ENCODE data around the gene CAP2.
"Not testable (repeated sequence)": the region's sequence is repeated elsewhere in the genome, so short reads cannot be mapped to it uniquely, and the experiment has no call there.

Gene CAP2

GRCh38 chr6:17439243-17439993, 46.0 kb downstream of the CAP2 start:
- H3K4me3 ChIP-seq (ENCODE audit: low read length), result no peak overlapping the region
- DNase-seq (ENCODE audit: low read depth), result no peak
- TF ChIP-seq, protein P1, sequence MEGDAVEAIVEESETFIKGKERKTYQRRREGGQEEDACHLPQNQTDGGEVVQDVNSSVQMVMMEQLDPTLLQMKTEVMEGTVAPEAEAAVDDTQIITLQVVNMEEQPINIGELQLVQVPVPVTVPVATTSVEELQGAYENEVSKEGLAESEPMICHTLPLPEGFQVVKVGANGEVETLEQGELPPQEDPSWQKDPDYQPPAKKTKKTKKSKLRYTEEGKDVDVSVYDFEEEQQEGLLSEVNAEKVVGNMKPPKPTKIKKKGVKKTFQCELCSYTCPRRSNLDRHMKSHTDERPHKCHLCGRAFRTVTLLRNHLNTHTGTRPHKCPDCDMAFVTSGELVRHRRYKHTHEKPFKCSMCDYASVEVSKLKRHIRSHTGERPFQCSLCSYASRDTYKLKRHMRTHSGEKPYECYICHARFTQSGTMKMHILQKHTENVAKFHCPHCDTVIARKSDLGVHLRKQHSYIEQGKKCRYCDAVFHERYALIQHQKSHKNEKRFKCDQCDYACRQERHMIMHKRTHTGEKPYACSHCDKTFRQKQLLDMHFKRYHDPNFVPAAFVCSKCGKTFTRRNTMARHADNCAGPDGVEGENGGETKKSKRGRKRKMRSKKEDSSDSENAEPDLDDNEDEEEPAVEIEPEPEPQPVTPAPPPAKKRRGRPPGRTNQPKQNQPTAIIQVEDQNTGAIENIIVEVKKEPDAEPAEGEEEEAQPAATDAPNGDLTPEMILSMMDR (conservative IDR thresholded peaks at IDR 0.05; ENCODE audit: low read depth, low read length), result no peak

GRCh38 chr6:17440811-17441210, 47.4 kb downstream of the CAP2 start:
- not testable (repeated sequence) for H3K4me3 ChIP-seq (ENCODE audit: low read length); DNase-seq (ENCODE audit: low read depth)

- H3K4me3 ChIP-seq (ENCODE audit: low read length), result no peak overlapping the region
- TF ChIP-seq, protein P1 (conservative IDR thresholded peaks at IDR 0.05; ENCODE audit: low read depth, low read length), result no peak
- no peak for DNase-seq (ENCODE audit: low read depth)
These were observed 48.8 kb downstream of the CAP2 start for GRCh38 chr6:17442196-17442595.

GRCh38 chr6:17446713-17447112, 53.3 kb downstream of the CAP2 start:
- DNase-seq (ENCODE audit: low read depth), result no peak
- TF ChIP-seq, protein P1 (conservative IDR thresholded peaks at IDR 0.05; ENCODE audit: low read depth, low read length), result peak; percentile 39

GRCh38 chr6:17448165-17448564, 54.8 kb downstream of the CAP2 start:
- peak; percentile 90 for DNase-seq (ENCODE audit: low read depth)
- TF ChIP-seq, protein P1 (conservative IDR thresholded peaks at IDR 0.05; ENCODE audit: low read depth, low read length), result no peak
- H3K4me3 ChIP-seq (ENCODE audit: low read length), result no peak overlapping the region

More at GRCh38 chr6:17446713-17447112, 53.3 kb downstream of the CAP2 start:
- H3K4me3 ChIP-seq (ENCODE audit: low read length), result no peak overlapping the region

GRCh38 chr6:17450397-17450796, 57.0 kb downstream of the CAP2 start:
- no peak overlapping the region for H3K4me3 ChIP-seq (ENCODE audit: low read length)
- DNase-seq (ENCODE audit: low read depth), result no peak
- TF ChIP-seq, protein P1 (conservative IDR thresholded peaks at IDR 0.05; ENCODE audit: low read depth, low read length), result no peak

GRCh38 chr6:17450832-17451231, 57.4 kb downstream of the CAP2 start:
- TF ChIP-seq, protein P1 (conservative IDR thresholded peaks at IDR 0.05; ENCODE audit: low read depth, low read length), result no peak
- no peak for DNase-seq (ENCODE audit: low read depth)
- H3K4me3 ChIP-seq (ENCODE audit: low read length), result no peak overlapping the region

All from retinal pigment epithelial cell (primary cell).